GM19238 (cell line): ENCODE data around the gene C1orf210.

Experiments
- DNase-seq: peaks from one replicate; pipeline ENCODE4 v3.0.0; 2011; ENCODE audit warnings: low spot score; ENCODE audit not compliant: insufficient read length

Gene C1orf210

DNA sequence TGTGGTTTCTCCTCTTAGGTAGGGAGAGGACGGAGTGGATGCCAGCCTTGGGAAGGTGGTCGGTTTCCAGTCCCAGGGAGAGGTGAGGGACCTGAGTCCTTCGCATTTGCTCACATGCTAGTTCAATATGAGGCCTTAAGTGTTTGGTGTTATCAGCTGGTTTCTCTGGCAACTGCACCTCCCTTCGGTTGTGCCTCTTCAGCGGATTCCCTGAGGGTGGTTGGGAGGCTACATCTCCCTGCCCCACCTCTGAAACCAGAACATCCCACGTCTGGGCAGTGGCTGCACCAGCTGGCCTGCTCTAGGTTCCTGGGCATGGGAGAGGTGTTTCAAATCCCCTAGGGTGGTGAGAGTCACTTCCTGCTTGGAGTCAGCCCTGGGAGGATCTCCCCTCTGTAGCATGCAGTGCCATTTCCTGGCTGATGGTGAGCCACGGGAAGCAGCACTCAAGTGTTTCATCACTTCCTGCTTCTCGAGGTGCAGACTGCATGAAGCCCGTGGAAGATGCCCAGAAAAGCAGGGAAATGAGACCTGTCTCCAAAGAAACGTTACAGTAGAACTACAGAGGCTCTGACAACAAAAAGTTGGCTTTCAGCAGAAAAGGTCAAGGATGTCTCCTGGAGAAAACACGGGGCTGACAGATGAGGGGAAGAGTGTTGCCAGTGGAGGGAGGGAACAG, 11.1 kb downstream of the C1orf210 start:
- peak; percentile 45 for DNase-seq

DNA sequence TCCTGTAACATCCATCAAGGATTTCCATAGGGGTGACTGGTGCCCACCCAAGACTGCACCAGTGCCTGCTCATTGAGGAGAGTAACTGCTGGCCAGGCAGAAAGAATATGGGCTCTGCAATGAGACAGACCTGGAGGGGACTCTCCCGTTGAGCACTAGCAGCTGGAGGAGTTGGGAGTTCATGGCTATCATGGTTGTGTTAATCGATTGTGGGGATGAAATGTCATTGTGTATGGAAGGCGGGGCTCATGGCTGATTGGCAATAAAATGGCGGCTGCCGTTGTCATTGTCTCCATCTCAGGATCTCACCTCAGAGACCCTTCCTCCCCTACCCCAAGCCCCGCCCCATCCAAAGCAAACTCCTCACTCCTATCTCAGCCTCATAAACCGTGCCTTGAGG, 11.7 kb downstream of the C1orf210 start:
- no peak for DNase-seq

DNA sequence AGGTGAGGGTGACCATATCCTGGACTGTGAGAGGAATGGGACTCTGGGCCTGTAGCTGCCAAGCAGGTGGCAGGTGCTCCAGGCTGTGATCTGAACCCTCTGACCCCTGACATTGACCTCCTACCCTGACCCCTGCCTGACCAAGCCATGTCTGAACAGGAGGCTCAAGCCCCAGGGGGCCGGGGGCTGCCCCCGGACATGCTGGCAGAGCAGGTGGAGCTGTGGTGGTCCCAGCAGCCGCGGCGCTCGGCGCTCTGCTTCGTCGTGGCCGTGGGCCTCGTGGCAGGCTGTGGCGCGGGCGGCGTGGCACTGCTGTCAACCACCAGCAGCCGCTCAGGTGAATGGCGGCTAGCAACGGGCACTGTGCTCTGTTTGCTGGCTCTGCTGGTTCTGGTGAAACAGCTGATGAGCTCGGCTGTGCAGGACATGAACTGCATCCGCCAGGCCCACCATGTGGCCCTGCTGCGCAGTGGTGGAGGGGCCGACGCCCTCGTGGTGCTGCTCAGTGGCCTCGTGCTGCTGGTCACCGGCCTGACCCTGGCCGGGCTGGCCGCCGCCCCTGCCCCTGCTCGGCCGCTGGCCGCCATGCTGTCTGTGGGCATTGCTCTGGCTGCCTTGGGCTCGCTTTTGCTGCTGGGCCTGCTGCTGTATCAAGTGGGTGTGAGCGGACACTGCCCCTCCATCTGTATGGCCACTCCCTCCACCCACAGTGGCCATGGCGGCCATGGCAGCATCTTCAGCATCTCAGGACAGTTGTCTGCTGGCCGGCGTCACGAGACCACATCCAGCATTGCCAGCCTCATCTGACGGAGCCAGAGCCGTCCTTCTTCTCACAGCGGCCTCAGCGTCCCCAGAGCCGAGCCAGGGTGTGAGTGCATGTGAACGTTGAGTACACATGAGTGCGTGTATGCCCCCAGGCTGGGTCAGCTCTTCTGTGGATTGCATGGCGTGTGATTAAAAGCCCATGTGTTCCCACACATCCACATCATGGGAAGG, 12.5 kb downstream of the C1orf210 start:
- no peak for DNase-seq

DNA sequence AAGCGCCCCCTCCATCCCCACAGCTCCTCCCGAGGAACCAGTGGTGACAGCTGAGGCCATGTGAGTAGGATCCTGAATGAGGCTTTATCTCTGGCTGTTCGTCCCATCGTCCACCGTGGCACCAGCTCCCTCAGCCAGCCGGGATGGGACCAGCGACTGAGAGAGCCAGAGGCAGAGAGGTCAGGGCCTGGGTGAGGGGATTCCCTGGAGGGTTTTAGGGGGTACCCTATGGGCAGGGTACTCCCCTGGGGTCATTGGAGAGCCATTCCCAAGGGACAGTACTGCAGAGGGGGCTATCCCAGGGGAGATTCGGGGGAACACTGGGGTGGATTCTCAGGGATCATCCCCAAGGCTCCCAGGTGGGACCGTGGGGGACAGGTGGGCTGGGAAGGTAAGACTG, 13.2 kb downstream of the C1orf210 start:
- no peak for DNase-seq

DNA sequence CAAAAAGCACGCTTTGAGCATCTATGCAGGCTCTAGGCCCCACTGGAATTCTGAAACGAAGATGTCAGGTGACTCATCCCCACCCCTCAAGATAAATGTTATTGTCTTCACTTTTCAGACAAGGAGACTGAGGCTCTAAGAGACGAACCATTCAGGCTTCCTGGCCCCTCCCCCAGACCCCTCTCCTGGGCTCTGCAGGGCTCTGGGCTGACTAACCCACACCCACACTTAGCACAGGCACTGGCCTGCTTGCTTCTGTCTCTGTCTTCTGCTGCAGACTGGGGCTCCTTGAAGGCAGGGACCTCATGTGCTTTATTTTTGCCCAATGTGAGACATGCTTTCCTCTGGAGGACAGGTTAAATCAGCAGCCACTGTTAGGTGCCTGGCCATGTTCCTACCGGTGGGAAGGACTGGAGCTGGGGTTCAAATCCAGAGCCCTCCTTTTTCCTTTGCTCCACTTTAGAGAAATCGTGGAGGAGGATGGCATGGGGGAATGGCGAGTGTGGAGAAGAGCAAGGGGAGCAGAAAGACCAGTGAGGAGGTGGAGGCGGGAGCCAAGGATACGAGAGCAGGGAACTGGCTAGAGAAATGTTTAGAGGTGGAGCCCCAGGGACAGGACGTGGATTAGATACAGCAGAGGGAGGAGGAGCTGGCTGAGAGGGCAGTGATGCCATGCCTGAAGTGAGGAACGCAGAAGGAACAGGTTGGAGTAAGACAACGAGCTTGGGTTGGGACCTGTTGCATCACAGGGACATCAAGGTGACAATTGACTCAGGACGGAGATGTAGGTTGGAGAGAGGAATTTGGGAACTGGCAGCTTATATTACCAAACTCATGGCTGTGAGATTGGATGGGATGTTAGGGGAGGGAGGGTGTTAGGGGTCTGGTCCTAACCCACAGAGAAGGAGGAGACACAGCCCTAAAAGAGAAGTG, 13.9 kb downstream of the C1orf210 start:
- no peak for DNase-seq

DNA sequence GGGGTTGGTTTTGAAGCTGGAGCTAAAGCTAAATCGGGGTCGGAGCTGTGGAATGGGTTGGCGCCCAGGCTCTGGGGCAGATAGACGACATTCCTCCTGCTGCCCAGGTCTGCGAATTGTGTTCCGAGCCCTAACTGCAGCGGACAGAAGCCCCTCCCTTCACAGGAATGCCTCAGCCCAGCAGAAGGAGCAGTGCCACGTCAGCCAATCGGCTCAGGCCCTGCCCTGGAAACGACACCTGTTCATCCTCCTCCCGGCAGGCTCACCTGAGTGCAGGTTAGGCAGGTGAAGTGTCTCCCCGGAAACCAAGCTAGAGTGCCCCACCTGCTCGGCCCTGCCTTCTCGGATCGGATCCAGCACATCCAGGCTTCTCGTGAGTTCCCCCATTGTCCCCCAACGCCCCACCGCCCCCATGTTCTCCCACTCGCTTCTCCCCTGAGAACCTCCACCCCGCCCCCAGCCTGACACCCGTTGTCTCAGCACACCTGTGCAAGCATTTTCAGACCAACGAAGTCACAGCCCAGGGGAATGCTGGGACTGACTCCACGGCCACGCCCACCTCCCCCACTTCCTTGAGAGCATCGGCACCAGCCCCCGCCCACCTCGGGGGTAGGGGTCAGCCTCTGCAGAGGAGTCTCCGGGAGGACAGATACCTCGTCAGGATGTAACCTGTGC, 14.8 kb downstream of the C1orf210 start:
- DNase-seq = no peak

DNA sequence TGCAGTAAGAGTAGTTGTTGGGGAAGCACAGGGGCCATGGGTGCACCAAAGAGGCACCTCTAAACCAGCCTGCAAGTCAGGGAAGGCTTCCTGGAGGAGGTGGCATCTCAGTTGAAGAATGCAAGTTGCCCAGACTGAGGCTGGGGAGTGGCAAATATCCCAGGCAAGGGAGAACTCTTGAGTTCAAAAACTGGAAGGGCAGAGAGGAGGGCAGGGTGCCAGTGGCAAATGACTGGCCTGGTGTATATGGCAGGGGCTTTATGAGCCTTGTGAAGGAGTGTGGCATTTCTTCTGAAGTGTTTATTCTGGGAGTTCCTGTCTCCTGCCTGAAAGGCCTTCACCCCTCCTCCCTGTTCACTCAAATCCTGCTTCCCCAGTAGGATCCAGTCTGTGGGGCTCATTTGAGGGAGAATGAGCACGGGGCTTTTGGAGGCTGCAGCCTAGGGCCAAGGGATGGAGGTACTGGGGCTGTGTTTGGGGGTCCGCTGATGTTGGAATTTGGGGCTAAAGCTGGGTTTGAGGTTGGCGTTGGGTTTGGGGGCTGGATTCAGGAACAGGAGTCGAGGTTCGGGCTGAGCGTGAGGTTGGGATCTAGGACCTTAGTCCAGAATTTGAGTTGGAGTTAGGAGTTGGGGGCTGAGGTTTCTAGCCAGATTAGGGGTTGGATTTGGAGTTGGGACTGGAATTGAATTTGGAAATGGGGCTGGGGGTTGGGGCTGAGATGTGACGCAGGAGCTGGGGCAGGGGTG, 15.6 kb downstream of the C1orf210 start, which contains the start of gene TMEM125:
Gene TMEM125 (plus strand): TSS at position 357 of the 749 bp plus-strand sequence. CDS start 2,740 bp downstream, outside the sequence.
- no peak for DNase-seq

DNA sequence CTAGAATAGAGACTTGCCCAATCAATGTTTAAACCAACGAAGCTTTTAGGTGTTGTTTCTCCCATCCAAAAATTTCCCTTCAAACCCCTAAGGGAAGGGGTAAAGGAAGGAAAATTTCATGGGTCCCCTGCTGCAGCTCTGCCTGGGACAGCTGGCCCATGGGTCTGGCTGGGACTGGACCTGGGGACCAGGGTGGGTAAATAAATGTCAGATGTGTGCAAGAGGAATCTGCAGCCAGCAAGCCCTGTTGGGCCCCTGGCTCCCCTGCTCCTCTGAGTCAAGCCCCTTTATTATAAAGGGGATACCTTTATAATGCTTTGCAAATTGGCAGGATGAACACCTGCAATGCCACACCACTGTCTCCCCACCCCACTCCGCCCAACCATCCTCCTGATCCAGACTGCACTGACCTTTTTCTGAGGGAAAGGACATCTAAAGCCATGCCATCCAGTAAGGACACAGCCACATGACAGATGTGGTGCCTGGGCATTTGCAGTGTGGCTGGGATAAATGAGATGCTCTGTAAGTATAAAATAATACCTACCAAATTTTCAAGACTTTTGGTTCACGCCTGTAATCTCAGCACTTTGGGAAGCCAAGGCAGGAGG, 17.5 kb downstream of the C1orf210 start:
- no peak for DNase-seq

DNA sequence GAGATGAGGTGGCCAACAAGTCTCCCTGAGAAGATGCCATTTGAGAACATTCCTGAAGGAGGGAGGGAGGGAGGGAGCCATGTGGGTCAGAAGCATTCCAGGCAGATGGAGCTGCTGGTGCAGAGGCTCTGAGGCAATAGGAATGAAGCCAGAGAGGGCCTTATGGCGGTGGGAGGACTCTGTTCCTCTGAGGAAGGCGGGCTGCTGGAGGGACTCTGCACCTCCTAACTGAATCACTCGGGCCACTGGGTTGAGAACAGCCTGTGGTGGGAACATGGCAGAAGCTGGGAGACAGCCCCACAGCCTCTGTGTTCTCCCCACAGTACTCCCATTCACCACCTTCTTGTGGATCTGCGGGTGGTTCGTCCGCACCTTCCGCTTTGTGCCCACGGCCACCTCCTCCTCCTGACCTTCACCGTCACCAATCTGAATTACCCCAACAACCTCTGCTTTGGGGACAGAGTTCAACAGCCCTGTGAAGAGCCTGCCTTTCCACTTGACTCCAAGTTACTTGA, 18.0 kb downstream of the C1orf210 start:
- DNase-seq = no peak

DNA sequence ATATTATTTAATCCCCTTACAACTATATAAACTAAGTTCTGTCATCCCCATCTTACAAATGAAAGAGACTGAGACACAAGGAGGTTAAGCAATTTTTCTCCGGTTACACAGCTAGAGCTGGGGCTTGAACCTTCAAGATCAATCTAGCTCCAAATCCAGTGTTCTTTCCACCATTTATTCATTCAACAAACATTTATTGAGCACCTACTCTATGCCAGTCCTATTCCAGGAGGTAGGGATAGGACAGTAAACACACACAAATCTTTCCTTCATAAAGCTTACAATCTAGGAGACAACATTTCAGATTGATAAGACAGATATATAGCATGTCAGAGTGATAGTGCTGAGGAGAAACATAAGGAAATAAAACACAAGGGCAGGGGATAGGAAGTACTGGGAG, 18.5 kb downstream of the C1orf210 start:
- no peak for DNase-seq

DNA sequence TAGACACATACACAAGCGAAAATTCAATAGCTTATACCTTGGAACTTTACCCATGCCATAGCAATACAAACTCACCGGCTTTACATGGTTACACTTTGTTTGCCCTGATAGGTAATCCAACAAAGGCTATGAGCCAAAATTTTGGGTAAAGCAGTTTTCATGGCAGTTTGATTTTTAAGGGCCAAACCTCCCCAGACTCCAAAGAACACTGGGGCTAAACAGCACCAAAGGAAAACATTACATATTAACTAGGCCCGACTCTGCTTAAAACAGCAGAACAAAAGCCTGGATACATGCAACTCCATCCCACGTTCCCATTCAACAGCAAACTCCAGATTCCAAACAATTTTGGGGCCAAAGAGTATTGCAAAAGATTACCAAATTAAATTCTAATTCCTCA, 19.9 kb downstream of the C1orf210 start:
- DNase-seq = no peak

DNA sequence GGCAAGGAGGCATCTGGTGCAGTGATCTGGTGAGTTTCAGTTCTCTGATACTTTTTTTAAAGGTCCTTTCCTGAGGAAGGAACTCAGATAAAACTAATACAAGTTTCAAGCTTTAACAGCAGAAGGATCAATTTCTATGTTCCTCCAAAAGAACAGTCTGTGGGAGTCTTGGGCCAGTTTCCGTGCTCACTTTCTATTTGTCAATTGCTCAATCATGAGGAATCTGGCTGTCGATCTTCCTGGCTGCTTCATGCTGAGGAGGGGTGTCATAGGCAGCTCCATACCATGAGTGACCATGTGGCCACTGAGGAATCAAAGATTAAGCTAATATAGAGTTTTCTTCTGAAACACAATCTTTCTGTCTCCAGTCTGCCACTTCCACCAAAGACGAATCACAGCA, 27.0 kb downstream of the C1orf210 start:
- no peak for DNase-seq

DNA sequence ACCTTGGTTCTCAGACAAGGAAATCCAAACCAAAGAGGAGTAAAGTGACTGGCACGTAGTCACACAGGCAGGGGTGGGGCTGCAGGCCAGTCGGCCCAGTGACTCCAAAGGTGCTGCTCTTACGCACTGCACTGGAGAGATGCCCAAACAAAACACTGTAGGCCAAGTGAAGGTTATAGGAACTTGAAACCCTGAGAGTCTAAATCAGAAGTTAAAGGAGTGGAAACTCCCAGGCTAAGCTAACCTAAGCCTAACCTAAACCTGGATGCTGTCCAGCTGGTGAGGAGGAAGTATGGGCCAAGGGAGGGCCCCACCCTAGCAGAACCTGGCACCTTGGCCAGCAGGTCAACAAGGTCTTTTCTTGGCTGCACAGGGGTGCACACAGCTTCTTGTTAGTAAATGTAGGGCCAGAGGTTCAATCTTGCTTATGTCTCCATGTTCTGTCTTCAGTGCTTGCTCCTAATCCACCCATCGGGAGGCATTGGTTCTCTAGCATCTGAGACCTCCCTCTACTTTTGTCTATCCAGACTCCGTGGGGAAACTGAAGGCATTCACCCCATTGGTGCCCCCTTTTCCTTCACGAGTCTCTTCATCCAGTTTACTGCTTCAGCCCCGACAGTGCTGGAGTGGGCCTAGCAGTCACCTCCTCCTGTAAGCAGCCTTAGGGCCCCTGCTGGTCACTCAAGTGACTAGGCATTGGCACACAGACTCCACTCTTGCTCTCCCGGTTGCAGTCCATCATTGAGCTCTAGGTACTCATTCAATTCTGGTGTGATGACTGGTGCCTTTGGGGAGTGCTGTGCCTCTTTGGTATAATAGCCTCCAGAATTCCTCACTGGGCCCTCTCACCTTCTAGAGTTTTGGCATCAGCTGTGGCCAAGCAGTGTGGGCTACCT, 28.5 kb downstream of the C1orf210 start:
- DNase-seq = no peak

DNA sequence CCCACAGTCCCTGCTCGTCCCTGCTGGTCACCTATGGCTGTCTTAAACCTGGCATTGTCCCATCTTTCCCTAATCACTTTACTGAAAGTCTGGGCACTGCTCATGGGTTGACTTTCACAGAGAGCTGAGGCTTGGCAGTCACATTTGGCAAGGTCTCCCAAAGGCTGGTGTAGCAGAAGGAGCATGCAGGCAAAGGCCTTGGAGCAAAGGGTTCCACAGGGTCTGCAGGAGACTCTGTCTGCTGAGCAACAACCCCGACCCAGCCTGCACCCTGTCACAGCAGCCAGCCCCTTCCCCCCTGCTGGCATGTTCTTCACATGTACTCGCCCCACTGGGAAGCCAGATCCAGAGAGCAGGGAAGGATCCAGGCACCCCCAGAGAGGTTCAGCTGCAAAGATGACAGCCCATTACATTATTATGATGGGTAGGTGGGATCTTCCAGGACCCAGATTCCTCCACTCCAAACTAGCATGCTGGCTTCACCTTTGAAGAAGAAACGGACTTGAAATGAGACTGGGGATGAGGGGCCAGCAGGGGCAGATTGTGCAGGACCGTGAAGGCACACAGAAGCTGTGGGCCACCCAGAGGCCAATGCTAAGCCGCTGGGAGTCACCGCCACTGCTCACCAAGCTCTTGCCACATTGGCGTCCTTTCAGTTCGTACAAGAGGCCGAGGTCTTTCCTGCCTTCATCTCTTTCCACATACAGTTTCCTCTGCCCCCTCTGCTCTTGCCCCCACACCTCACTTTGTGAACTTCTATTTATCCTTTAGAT, 29.8 kb downstream of the C1orf210 start:
- no peak for DNase-seq

DNA sequence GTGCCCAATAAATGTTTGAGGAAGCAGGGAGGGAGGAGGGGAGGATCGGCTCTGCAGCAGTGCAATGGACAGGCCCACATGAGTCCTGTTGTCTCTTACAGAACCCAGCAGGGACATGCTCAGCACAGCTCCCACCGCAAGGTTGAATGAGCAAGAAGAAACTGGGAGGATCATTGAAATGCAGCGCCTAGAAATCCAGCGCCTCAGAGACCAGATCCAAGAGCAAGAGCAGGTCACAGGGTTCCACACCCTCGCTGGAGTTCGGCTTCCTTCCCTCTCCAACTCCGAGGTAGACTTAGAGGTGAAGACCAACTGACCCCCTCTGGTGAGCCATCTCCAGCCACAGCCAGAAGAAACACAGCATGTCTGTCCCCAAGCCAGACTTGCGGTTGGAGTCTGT, 31.5 kb downstream of the C1orf210 start:
- no peak for DNase-seq

DNA sequence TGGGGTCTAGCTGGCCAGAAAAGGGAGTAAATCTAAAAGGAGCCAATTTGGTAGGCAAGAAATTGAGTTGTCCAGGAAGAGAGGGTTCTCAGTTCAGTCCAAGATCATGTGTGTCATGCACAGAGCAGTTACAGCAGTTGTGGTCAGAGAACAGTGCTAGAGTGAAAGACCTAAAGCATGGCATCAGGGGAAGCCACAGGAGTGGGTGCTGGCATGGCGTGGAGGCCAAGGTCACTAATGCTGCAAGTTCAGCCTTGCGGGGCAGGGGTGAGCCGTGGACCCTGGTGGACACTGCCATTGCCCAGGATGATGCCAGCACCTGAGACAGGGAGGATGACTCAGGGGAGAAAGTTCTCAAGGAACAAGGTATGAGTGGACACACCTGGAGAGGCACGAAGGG, 32.2 kb downstream of the C1orf210 start:
- no peak for DNase-seq

DNA sequence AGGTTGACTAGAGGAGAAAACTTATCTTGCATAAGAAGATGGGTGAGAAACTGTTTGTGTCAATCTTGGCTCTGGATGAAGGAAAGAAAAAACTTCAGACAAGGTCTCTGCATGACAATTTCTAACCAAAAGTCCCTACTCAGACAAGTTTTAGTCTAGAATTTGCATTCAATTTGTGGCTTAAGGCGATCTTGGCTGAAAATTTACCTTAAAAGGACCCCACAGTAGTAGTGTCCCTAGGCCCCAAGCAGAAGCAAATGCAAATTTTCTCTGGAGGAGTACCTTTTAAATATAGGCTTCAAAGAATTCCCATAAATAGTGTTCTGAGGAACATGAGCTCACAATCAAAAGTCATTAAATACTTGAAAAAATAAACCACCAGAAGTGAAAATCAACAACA, 33.2 kb downstream of the C1orf210 start:
- DNase-seq = no peak

DNA sequence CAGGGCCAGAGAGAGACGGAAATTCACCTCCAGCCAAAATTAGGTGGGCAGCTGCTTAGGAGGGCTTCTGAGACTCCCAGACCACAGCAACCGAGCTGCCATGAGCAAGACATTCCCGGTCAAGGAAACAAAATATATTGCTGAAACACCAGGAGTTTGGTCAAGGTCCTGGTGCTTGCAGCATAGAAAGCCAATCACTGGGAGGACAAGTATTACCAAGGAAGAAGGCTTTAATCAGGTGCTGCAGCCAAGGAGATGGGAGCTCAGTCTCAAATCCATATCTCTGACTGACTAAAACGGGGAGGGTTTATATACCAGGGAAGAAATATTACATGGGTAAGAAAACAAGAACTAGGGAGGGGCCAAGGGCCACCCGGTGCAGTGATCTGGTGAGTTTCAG, 34.4 kb downstream of the C1orf210 start:
- no peak for DNase-seq
